Mesenchymal stem cell (in vitro differentiated cells and primary cell): ENCODE measurements around the gene ERMN.

Source experiments
- DNase-seq: peaks from one replicate; pipeline ENCODE4 v3.0.0-alpha.2; 2013
- H2AFZ ChIP-seq: one replicate; pipeline ENCODE4 v1.6.1; 2013; ENCODE audit warnings: low read depth, mild to moderate bottlenecking, control low read depth, inconsistent platforms, low read length, moderate library complexity
- H2AK5ac ChIP-seq: 2 replicates; pipeline ENCODE4 v1.6.1; 2013; ENCODE audit warnings: low read length, moderate library complexity, mild to moderate bottlenecking, inconsistent platforms; ENCODE audit not compliant: severe bottlenecking
- H2BK120ac ChIP-seq: one replicate; pipeline ENCODE4 v1.6.1; 2013; ENCODE audit warnings: low read depth, mild to moderate bottlenecking, inconsistent platforms, low read length, moderate library complexity
- H2BK12ac ChIP-seq, 2 experiments: one replicate each; pipeline ENCODE4 v1.6.1; 2013; ENCODE audit warnings: inconsistent platforms in 2 of 2, low read length in 2 of 2, mild to moderate bottlenecking in 2 of 2, moderate library complexity in 2 of 2, control low read depth in 1 of 2
- H2BK15ac ChIP-seq: one replicate; pipeline ENCODE4 v1.6.1; 2013; ENCODE audit warnings: mild to moderate bottlenecking, low read depth, inconsistent platforms; ENCODE audit not compliant: poor library complexity, severe bottlenecking
- H2BK5ac ChIP-seq: 2 replicates; pipeline ENCODE4 v1.6.1; 2013; ENCODE audit warnings: low read depth, mild to moderate bottlenecking, low read length, control low read depth, inconsistent platforms; ENCODE audit not compliant: poor library complexity, severe bottlenecking
- H3K14ac ChIP-seq, 2 experiments: one replicate each; pipeline ENCODE4 v1.6.1; 2013; ENCODE audit warnings: inconsistent platforms in 2 of 2, low read length in 2 of 2, control low read depth in 1 of 2, mild to moderate bottlenecking in 1 of 2, moderate library complexity in 1 of 2
- H3K18ac ChIP-seq, 2 experiments: one replicate each; pipeline ENCODE4 v1.6.1; 2013; ENCODE audit warnings: inconsistent platforms in 2 of 2, low read length in 2 of 2, control low read depth in 1 of 2, low read depth in 1 of 2, mild to moderate bottlenecking in 1 of 2
- H3K23ac ChIP-seq, 2 experiments: one replicate each; pipeline ENCODE4 v1.6.1; 2013; ENCODE audit warnings: inconsistent platforms in 2 of 2, low read length in 2 of 2, mild to moderate bottlenecking in 2 of 2, moderate library complexity in 2 of 2, control low read depth in 1 of 2
- H3K27ac ChIP-seq: 2 replicates; pipeline ENCODE4 v1.5.1; 2013; ENCODE audit warnings: mild to moderate bottlenecking, moderate library complexity, low read length, control low read depth, inconsistent platforms; ENCODE audit not compliant: poor library complexity, severe bottlenecking
- H3K27me3 ChIP-seq, 2 experiments: 2 replicates each; pipeline versions ENCODE4 v1.6.1 to v1.7.0; 2013; ENCODE audit warnings: low read length in 2 of 2, mild to moderate bottlenecking in 2 of 2, moderate library complexity in 2 of 2, control low read depth in 1 of 2, inconsistent platforms in 1 of 2; ENCODE audit not compliant: control insufficient read depth in 1 of 2, insufficient read depth in 1 of 2
- H3K36me3 ChIP-seq, 2 experiments: 2 replicates each; pipeline versions ENCODE4 v1.6.1 to v1.7.0; 2013; ENCODE audit warnings: low read length in 2 of 2, control low read depth in 1 of 2, inconsistent platforms in 1 of 2, low read depth in 1 of 2, mild to moderate bottlenecking in 1 of 2; ENCODE audit not compliant: insufficient read depth in 2 of 2, control insufficient read depth in 1 of 2
- H3K4ac ChIP-seq, 2 experiments: one replicate each; pipeline ENCODE4 v1.6.1; 2013; ENCODE audit warnings: inconsistent platforms in 2 of 2, low read length in 2 of 2, mild to moderate bottlenecking in 2 of 2, moderate library complexity in 2 of 2, control low read depth in 1 of 2, low read depth in 1 of 2
- H3K4me1 ChIP-seq: 2 replicates; pipeline ENCODE4 v1.6.1; 2013; ENCODE audit warnings: low read depth, low read length, control low read depth; ENCODE audit not compliant: control insufficient read depth, insufficient read depth
- H3K4me2 ChIP-seq: 2 replicates; pipeline ENCODE4 v1.6.1; 2013; ENCODE audit warnings: low read length, mild to moderate bottlenecking, inconsistent platforms; ENCODE audit not compliant: poor library complexity, severe bottlenecking
- H3K4me3 ChIP-seq, 2 experiments: 2 replicates each; pipeline versions ENCODE4 v1.5.1 to v1.7.0; 2013; ENCODE audit warnings: low read length in 2 of 2, mild to moderate bottlenecking in 2 of 2, control low read depth in 1 of 2, low read depth in 1 of 2; ENCODE audit not compliant: insufficient read depth in 1 of 2
- H3K79me1 ChIP-seq: replicated peaks from 2 replicates; pipeline ENCODE4 v1.6.1; 2013; ENCODE audit warnings: mild to moderate bottlenecking, control low read depth, low read length, inconsistent platforms; ENCODE audit not compliant: poor library complexity, severe bottlenecking
- H3K9ac ChIP-seq: 2 replicates; pipeline ENCODE4 v1.7.0; 2013; ENCODE audit warnings: mild to moderate bottlenecking, low read length, moderate library complexity
- H3K9me3 ChIP-seq: 2 replicates; pipeline ENCODE4 v1.7.0; 2013; ENCODE audit warnings: mild to moderate bottlenecking, low read length; ENCODE audit not compliant: control insufficient read depth
- H4K8ac ChIP-seq: one replicate; pipeline ENCODE4 v1.6.1; 2013; ENCODE audit warnings: inconsistent platforms, mild to moderate bottlenecking, low read length, moderate library complexity
- H4K91ac ChIP-seq: one replicate; pipeline ENCODE4 v1.6.1; 2013; ENCODE audit warnings: mild to moderate bottlenecking, low read length, inconsistent platforms
- WGBS: methylation state at CpG from one replicate; pipeline ENCODE4 v1.1.7; 2013; ENCODE audit warnings: mixed read lengths; 5-methylcytosine and 5-hydroxymethylcytosine counted together

ERMN gene

GRCh38 chr2:157319795-157320194, 5.8 kb downstream of the ERMN start:
- WGBS, result 100% methylated on average over 1 of the region's 2 CpGs
- no peak overlapping the region for H2AK5ac ChIP-seq

GRCh38 chr2:157318884-157319283, 6.7 kb downstream of the ERMN start:
- no peak overlapping the region for H4K8ac ChIP-seq
- no peak overlapping the region for H3K9ac ChIP-seq
- no peaks in the 10 kb centered on the region for H3K79me1 ChIP-seq
- no peaks in the 10 kb centered on the region for H3K9me3 ChIP-seq
- no peak overlapping the region for H4K91ac ChIP-seq
- H3K4me1 ChIP-seq, result no peaks in the 10 kb centered on the region
- H2BK12ac ChIP-seq, result no peak overlapping the region
- H3K23ac ChIP-seq, result no peak overlapping the region
- H3K36me3 ChIP-seq, result no peaks in the 10 kb centered on the region
- H3K14ac ChIP-seq, result no peak overlapping the region
- H2BK120ac ChIP-seq, result no peak overlapping the region
- no peak overlapping the region for H3K4me3 ChIP-seq
- H2BK5ac ChIP-seq, result no peak overlapping the region
- H2AFZ ChIP-seq, result no peak overlapping the region
- H3K4me2 ChIP-seq, result no peak overlapping the region
- no peak overlapping the region for H2AK5ac ChIP-seq
- DNase-seq, result no peak
- 100% methylated on average over 2 of the region's 2 CpGs for WGBS
- no peaks in the 10 kb centered on the region for H3K27me3 ChIP-seq
- no peak overlapping the region for H2BK15ac ChIP-seq
- H3K4ac ChIP-seq, result no peak overlapping the region
- H3K18ac ChIP-seq, result no peak overlapping the region
- no peak overlapping the region for H3K27ac ChIP-seq

More at GRCh38 chr2:157319795-157320194, 5.8 kb downstream of the ERMN start:
- Histone ChIP-seq H3K23ac (no peak overlapping the region), H3K27me3 (no peaks in the 10 kb centered on the region), H3K36me3 (no peaks in the 10 kb centered on the region), H3K9me3 (no peaks in the 10 kb centered on the region), H2BK5ac (no peak overlapping the region), H3K27ac (no peak overlapping the region), H3K9ac (no peak overlapping the region), H3K4ac (no peak overlapping the region), H2AFZ (no peak overlapping the region), H3K4me1 (no peaks in the 10 kb centered on the region), H2BK15ac (no peak overlapping the region), H3K4me2 (no peak overlapping the region), H3K18ac (no peak overlapping the region), H4K8ac (no peak overlapping the region), H2BK120ac (no peak overlapping the region), H3K79me1 (no peaks in the 10 kb centered on the region), H4K91ac (no peak overlapping the region), H3K14ac (no peak overlapping the region), H2BK12ac (no peak overlapping the region), H3K4me3 (no peak overlapping the region)
- no peak for DNase-seq

GRCh38 chr2:157315901-157316300, 9.7 kb downstream of the ERMN start:
- 72% methylated on average over 4 of the region's 4 CpGs for WGBS

GRCh38 chr2:157312866-157313486, 12.6 kb downstream of the ERMN start:
- Histone ChIP-seq H2AFZ (no peak overlapping the region), H2BK5ac (no peak overlapping the region), H2BK15ac (no peak overlapping the region), H3K4ac (no peak overlapping the region), H3K36me3 (peaks cover 0 to 13% of the 10 kb centered on the region in 2 experiments), H3K23ac (no peak overlapping the region), H3K4me2 (no peak overlapping the region), H2AK5ac (no peak overlapping the region), H3K9me3 (no peaks in the 10 kb centered on the region), H3K27ac (no peak overlapping the region), H3K79me1 (no peaks in the 10 kb centered on the region), H3K27me3 (no peaks in the 10 kb centered on the region), H3K18ac (no peak overlapping the region), H4K8ac (no peak overlapping the region), H4K91ac (no peak overlapping the region), H3K9ac (no peak overlapping the region), H3K4me1 (no peaks in the 10 kb centered on the region), H3K14ac (no peak overlapping the region), H2BK120ac (no peak overlapping the region), H2BK12ac (no peak overlapping the region), H3K4me3 (peak overlapping the region in 1 of 2 experiments; percentile 28)
- WGBS, result no CpG with 5 or more reads among the region's 1 CpG
- DNase-seq, result no peak

More at GRCh38 chr2:157315901-157316300, 9.7 kb downstream of the ERMN start:
- Histone ChIP-seq H3K27me3 (no peaks in the 10 kb centered on the region), H3K14ac (peak overlapping the region in 1 of 2 experiments; percentile 65), H2BK12ac (no peak overlapping the region), H2AK5ac (no peak overlapping the region), H4K91ac (no peak overlapping the region), H2BK5ac (no peak overlapping the region), H3K27ac (no peak overlapping the region), H3K4me2 (no peak overlapping the region), H2AFZ (no peak overlapping the region), H3K79me1 (no peaks in the 10 kb centered on the region), H3K9me3 (no peaks in the 10 kb centered on the region), H3K9ac (no peak overlapping the region), H2BK120ac (no peak overlapping the region), H3K4ac (no peak overlapping the region), H3K23ac (no peak overlapping the region), H3K36me3 (no peaks in the 10 kb centered on the region), H3K4me1 (no peaks in the 10 kb centered on the region), H4K8ac (no peak overlapping the region), H3K4me3 (no peak overlapping the region), H2BK15ac (no peak overlapping the region), H3K18ac (no peak overlapping the region)
- no peak for DNase-seq
